ENCODE data around the gene ARL14EP. TPM values are rescaled to one million over a fixed set of nuclear protein-coding genes. Genes with fewer than 3 reads are reported as not detected.

ARL14EP gene
- total RNA-seq, 1 experiment from 2014 or later = 16.2 TPM

- BruUV-seq (replicated peaks) = no TSS peak
- DNase-seq = no peak
- Histone ChIP-seq H3K4me2 (no peak overlapping the region), H3F3A (ENCODE audit: insufficient read depth, low read depth) (0 out of 2 replicates have a peak, but pooled peaks cover 5% of the 10 kb centered on the region), H3K4me3 (no peak overlapping the region), H4K20me1 (ENCODE audit: insufficient read depth) (no peaks in the 10 kb centered on the region), H3K79me2 (ENCODE audit: low read depth) (no peaks in the 10 kb centered on the region), H3K4me1 (replicated peaks; ENCODE audit: insufficient read depth) (0 out of 2 replicates have a peak, but pooled peaks cover 5% of the 10 kb centered on the region), H3K27ac (no peak overlapping the region), H3K9me3 (ENCODE audit: insufficient read depth, low read depth) (no peaks in the 10 kb centered on the region), H3K27me3 (ENCODE audit: insufficient read depth, low read depth) (peaks cover 77% of the 10 kb centered on the region), H3K9me2 (ENCODE audit: insufficient read depth) (no peaks in the 10 kb centered on the region), H3K36me3 (ENCODE audit: low read depth) (no peaks in the 10 kb centered on the region), H2AFZ (no peak overlapping the region)
- intact Hi-C loops (cut with micrococcal nuclease; ENCODE audit: unreplicated experiment) = no loop called here
- POLR2A ChIA-PET (ENCODE audit: unreplicated experiment) = no interaction called here
- CTCF ChIA-PET = no interaction called here
- TF ChIP-seq EZH2 (IDR thresholded peaks at IDR 0.05; ENCODE audit: low read depth) = no peak
- no peak for TF ChIP-seq CTCF (conservative IDR thresholded peaks at IDR 0.05)
Observed at GRCh38 chr11:30357872-30358271, 35.0 kb downstream of the ARL14EP start.

- H3K27ac ChIP-seq = no peak overlapping the region
- no peaks in the 10 kb centered on the region for H3K36me3 ChIP-seq (ENCODE audit: low read depth)
- TF ChIP-seq EZH2 (IDR thresholded peaks at IDR 0.05; ENCODE audit: low read depth) (no peak), CTCF (conservative IDR thresholded peaks at IDR 0.05) (no peak)
- H4K20me1 ChIP-seq (ENCODE audit: insufficient read depth) = no peaks in the 10 kb centered on the region
- ChIA-PET CTCF (no interaction called here), POLR2A (ENCODE audit: unreplicated experiment) (no interaction called here)
- no peaks in the 10 kb centered on the region for H3K9me3 ChIP-seq (ENCODE audit: insufficient read depth, low read depth)
- H3K4me2 ChIP-seq = no peak overlapping the region
- DNase-seq = no peak
- no peak overlapping the region for H2AFZ ChIP-seq
- intact Hi-C loops (cut with micrococcal nuclease; ENCODE audit: unreplicated experiment) = no loop called here
- H3K4me1 ChIP-seq (replicated peaks; ENCODE audit: insufficient read depth) = 0 out of 2 replicates have a peak, but pooled peaks cover 5% of the 10 kb centered on the region
- H3F3A ChIP-seq (ENCODE audit: insufficient read depth, low read depth) = 0 out of 2 replicates have a peak, but pooled peaks cover 5% of the 10 kb centered on the region
- H3K4me3 ChIP-seq = no peak overlapping the region
- H3K27me3 ChIP-seq (ENCODE audit: insufficient read depth, low read depth) = peaks cover 74% of the 10 kb centered on the region
- H3K79me2 ChIP-seq (ENCODE audit: low read depth) = no peaks in the 10 kb centered on the region
- no TSS peak for BruUV-seq (replicated peaks)
- H3K9me2 ChIP-seq (ENCODE audit: insufficient read depth) = no peaks in the 10 kb centered on the region
Observed at GRCh38 chr11:30358536-30358935, 35.6 kb downstream of the ARL14EP start.

- intact Hi-C loops (cut with micrococcal nuclease; ENCODE audit: unreplicated experiment) = no loop called here
- ChIA-PET CTCF (no interaction called here), POLR2A (ENCODE audit: unreplicated experiment) (no interaction called here)
- no peak overlapping the region for H3K4me3 ChIP-seq
- no TSS peak for BruUV-seq (replicated peaks)
- H4K20me1 ChIP-seq (ENCODE audit: insufficient read depth) = no peaks in the 10 kb centered on the region
- H3F3A ChIP-seq (ENCODE audit: insufficient read depth, low read depth) = 0 out of 2 replicates have a peak, but pooled peaks cover 5% of the 10 kb centered on the region
- no peaks in the 10 kb centered on the region for H3K9me2 ChIP-seq (ENCODE audit: insufficient read depth)
- no peak for TF ChIP-seq CTCF (conservative IDR thresholded peaks at IDR 0.05)
- no peak for TF ChIP-seq EZH2 (IDR thresholded peaks at IDR 0.05; ENCODE audit: low read depth)
- H2AFZ ChIP-seq = no peak overlapping the region
- H3K4me2 ChIP-seq = no peak overlapping the region; the same call in 1 of the 2 replicates
- peaks cover 5% of the 10 kb centered on the region; the same call in 1 of the 2 replicates for H3K4me1 ChIP-seq (replicated peaks; ENCODE audit: insufficient read depth)
- no peak overlapping the region for H3K27ac ChIP-seq
- H3K27me3 ChIP-seq (ENCODE audit: insufficient read depth, low read depth) = peaks cover 70% of the 10 kb centered on the region
- DNase-seq = peak in 1 of 2 experiments; percentile 91
- no peaks in the 10 kb centered on the region for H3K79me2 ChIP-seq (ENCODE audit: low read depth)
- H3K36me3 ChIP-seq (ENCODE audit: low read depth) = no peaks in the 10 kb centered on the region
- no peaks in the 10 kb centered on the region for H3K9me3 ChIP-seq (ENCODE audit: insufficient read depth, low read depth)
Observed at GRCh38 chr11:30360741-30361140, 37.8 kb downstream of the ARL14EP start.
